NCI-H1417 (cell line): Measurements from ENCODE around the gene SLC5A6.
"Not testable (repeated sequence)": the region's sequence is repeated elsewhere in the genome, so short reads cannot be mapped to it uniquely, and the experiment has no call there.

ENCODE experiments used
- DNase-seq, 3 experiments: peaks; one replicate each; lab custom pipeline; 2025; lab: John Stamatoyannopoulos, UW

The SLC5A6 gene

GRCh38 chr2:27205206-27205605, 6.9 kb downstream of the SLC5A6 start:
- DNase-seq = no peak

GRCh38 chr2:27204566-27204965, 7.5 kb downstream of the SLC5A6 start:
- DNase-seq = no peak

GRCh38 chr2:27203741-27204140, 8.3 kb downstream of the SLC5A6 start:
- no peak for DNase-seq

GRCh38 chr2:27202854-27203253, 9.2 kb downstream of the SLC5A6 start:
- DNase-seq = no peak

GRCh38 chr2:27201675-27202074, 10.4 kb downstream of the SLC5A6 start:
- DNase-seq = no peak

GRCh38 chr2:27199241-27199640, 12.8 kb downstream of the SLC5A6 start:
- DNase-seq = no peak

- no peak for DNase-seq
Measured at GRCh38 chr2:27198627-27199026, 13.4 kb downstream of the SLC5A6 start.

GRCh38 chr2:27198068-27198467, 14.0 kb downstream of the SLC5A6 start:
- DNase-seq = not testable (repeated sequence)

GRCh38 chr2:27195799-27196198, 16.3 kb downstream of the SLC5A6 start:
- not testable (repeated sequence) for DNase-seq

GRCh38 chr2:27194538-27195354, 17.3 kb downstream of the SLC5A6 start:
- no peak for DNase-seq

GRCh38 chr2:27191070-27191829, 20.8 kb downstream of the SLC5A6 start:
- DNase-seq = peak; percentile 16 to 85 (median 61)

- DNase-seq = no peak
Measured at GRCh38 chr2:27189989-27190388, 22.1 kb downstream of the SLC5A6 start.

GRCh38 chr2:27186613-27187345, 25.3 kb downstream of the SLC5A6 start:
- DNase-seq = no peak

- no peak for DNase-seq
Measured at GRCh38 chr2:27185331-27186026, 26.6 kb downstream of the SLC5A6 start.

GRCh38 chr2:27184115-27184514, 28.0 kb downstream of the SLC5A6 start:
- no peak for DNase-seq

- DNase-seq = no peak
Measured at GRCh38 chr2:27182346-27182745, 29.7 kb downstream of the SLC5A6 start.

GRCh38 chr2:27179344-27180000, 32.6 kb downstream of the SLC5A6 start:
- no peak for DNase-seq

- DNase-seq = no peak
Measured at GRCh38 chr2:27178469-27178868, 33.6 kb downstream of the SLC5A6 start.

- no peak for DNase-seq
Measured at GRCh38 chr2:27177441-27178351, 34.4 kb downstream of the SLC5A6 start.

GRCh38 chr2:27175781-27176180, 36.3 kb downstream of the SLC5A6 start:
- DNase-seq = not testable (repeated sequence)
